Vagina (tissue), 2 donors: ENCODE results near the gene CPLANE1.

Experiments
- CTCF ChIP-seq, 3 experiments: fragments of 450-650 bp in 2 of 3; fragments of 200-600 bp in 1 of 3; sonication (generic) in 1 of 3; IDR thresholded peaks; one replicate each; pipeline ENCODE4 v1.5.1; 2017 to 2019; ENCODE audit warnings: antibody characterized with exemption in 3 of 3, mild to moderate bottlenecking in 2 of 3, moderate library complexity in 2 of 3
- POLR2AphosphoS5 ChIP-seq, 2 donors: sonication (generic); formaldehyde crosslinking; IDR thresholded peaks; one replicate each; pipeline ENCODE4 v1.9.0; 2017; ENCODE audit warnings: antibody characterized with exemption in 2 of 2, mild to moderate bottlenecking in 2 of 2, low read depth in 1 of 2; ENCODE audit not compliant: insufficient read depth in 1 of 2

- TF ChIP-seq CTCF (IDR thresholded peaks at IDR 0.05) (no peak), POLR2AphosphoS5 (IDR thresholded peaks at IDR 0.05; ENCODE audit: insufficient read depth in 1 of 2, low read depth in 1 of 2) (no peak)
Observed at GRCh38 chr5:37172957-37173356, 76.2 kb downstream of the CPLANE1 start.
